ENCODE results near the gene USP17L29.
"Not testable (repeated sequence)": the region's sequence is repeated elsewhere in the genome, so short reads cannot be mapped to it uniquely, and the experiment has no call there.

USP17L29 gene

DNA sequence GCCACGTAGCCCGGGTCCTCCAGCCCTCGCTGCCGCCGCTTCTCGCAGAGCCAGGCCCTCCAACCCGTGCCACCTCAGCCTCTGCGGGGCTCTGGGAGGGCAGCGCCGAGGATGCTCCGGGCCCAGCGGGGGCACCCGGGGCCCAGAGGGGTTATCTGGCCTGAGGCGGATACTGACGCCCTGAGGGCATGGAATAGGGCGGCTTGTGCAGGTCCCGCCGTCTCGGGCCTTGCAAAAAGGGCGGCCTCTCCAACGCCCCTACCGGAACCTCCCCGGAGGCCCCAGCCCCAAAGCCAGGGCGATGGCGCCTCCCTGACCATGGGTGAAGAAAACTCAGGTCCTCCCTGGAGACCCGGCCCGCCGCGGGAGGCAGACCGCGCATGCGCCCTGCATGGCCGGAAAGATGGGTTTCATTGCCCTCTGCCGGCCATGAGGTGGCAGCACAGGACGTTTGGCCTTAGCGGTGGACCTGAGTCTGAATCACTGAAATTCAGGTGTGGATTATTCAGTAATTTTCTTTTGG, 27.6 kb downstream of the USP17L29 start:
- TF ChIP-seq, protein P1, sequence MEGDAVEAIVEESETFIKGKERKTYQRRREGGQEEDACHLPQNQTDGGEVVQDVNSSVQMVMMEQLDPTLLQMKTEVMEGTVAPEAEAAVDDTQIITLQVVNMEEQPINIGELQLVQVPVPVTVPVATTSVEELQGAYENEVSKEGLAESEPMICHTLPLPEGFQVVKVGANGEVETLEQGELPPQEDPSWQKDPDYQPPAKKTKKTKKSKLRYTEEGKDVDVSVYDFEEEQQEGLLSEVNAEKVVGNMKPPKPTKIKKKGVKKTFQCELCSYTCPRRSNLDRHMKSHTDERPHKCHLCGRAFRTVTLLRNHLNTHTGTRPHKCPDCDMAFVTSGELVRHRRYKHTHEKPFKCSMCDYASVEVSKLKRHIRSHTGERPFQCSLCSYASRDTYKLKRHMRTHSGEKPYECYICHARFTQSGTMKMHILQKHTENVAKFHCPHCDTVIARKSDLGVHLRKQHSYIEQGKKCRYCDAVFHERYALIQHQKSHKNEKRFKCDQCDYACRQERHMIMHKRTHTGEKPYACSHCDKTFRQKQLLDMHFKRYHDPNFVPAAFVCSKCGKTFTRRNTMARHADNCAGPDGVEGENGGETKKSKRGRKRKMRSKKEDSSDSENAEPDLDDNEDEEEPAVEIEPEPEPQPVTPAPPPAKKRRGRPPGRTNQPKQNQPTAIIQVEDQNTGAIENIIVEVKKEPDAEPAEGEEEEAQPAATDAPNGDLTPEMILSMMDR (IDR thresholded peaks at IDR 0.05; ENCODE audit: poor library complexity, severe bottlenecking), result peak; percentile 64
- H3K27ac ChIP-seq (ENCODE audit: poor library complexity, severe bottlenecking); H3K4me1 ChIP-seq (ENCODE audit: insufficient read depth, poor library complexity, severe bottlenecking); ATAC-seq (ENCODE audit: low read depth); H3K27me3 ChIP-seq (ENCODE audit: insufficient read depth, poor library complexity, severe bottlenecking); H3K9me3 ChIP-seq (ENCODE audit: severe bottlenecking); H3K36me3 ChIP-seq (ENCODE audit: low read depth): not testable (repeated sequence)
- DNase-seq (ENCODE audit: low spot score), result peak; percentile 35
- peak overlapping the region; percentile 22 for H3K4me3 ChIP-seq (ENCODE audit: severe bottlenecking)

DNA sequence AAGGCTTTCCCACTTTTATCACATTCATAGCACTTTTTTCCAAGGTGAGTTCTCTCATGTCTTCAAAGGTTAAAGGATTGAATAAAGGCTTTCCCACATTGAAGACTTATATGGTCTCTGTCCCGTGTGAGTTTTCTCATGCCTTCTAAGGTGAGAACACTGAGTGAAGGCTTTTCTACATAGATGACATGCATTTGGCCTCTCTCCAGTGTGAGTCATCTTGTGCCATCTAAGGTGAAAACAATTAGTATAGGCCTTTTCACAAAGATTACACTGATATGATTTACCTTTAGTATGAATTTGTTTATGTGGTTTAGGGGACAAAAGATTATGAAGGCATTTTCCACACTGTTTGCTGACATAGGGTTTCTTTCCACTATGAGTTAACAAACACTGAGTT, 30.7 kb downstream of the USP17L29 start:
- no peaks in the 10 kb centered on the region for H3K4me1 ChIP-seq (ENCODE audit: insufficient read depth, poor library complexity, severe bottlenecking)
- ATAC-seq (ENCODE audit: low read depth) (no peak), DNase-seq (ENCODE audit: low spot score) (no peak)
- H3K27me3 ChIP-seq (ENCODE audit: insufficient read depth, poor library complexity, severe bottlenecking), result no peaks in the 10 kb centered on the region
- H3K4me3 ChIP-seq (ENCODE audit: severe bottlenecking), result no peak overlapping the region
- TF ChIP-seq, protein P1 (IDR thresholded peaks at IDR 0.05; ENCODE audit: poor library complexity, severe bottlenecking), result no peak
- no peaks in the 10 kb centered on the region for H3K36me3 ChIP-seq (ENCODE audit: low read depth)
- no peaks in the 10 kb centered on the region for H3K9me3 ChIP-seq (ENCODE audit: severe bottlenecking)
- no peak overlapping the region for H3K27ac ChIP-seq (ENCODE audit: poor library complexity, severe bottlenecking)

DNA sequence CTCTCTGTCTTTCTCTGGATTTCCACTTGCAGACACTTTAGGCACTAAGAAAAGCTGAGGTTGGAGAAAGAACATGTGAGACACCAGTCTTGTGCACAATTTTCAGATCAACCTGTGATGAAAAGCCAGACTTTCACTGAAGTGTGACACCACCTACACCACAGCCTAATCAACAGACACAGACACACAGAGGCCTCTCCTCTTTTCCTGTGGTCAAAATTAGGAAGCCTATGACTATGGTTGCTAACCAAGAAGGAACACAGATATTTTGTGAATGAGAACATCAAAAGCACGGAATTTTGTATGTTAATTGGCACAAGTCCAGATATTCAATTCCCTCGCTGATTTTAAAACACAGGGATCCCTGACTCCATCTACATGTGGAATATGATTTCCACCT, 35.6 kb downstream of the USP17L29 start:
- H3K9me3 ChIP-seq (ENCODE audit: severe bottlenecking); H3K36me3 ChIP-seq (ENCODE audit: low read depth); H3K4me1 ChIP-seq (ENCODE audit: insufficient read depth, poor library complexity, severe bottlenecking); H3K27ac ChIP-seq (ENCODE audit: poor library complexity, severe bottlenecking); DNase-seq (ENCODE audit: low spot score); H3K27me3 ChIP-seq (ENCODE audit: insufficient read depth, poor library complexity, severe bottlenecking); H3K4me3 ChIP-seq (ENCODE audit: severe bottlenecking); ATAC-seq (ENCODE audit: low read depth): not testable (repeated sequence)

Measured in RWPE2 (cell line).